Measurements from ENCODE around the gene GPR83.
A peak's percentile ranks its signal among the peaks of the same experiment; 100 is the strongest.
"Not testable (repeated sequence)": the region's sequence is repeated elsewhere in the genome, so short reads cannot be mapped to it uniquely, and the experiment has no call there.

Gene GPR83

DNA sequence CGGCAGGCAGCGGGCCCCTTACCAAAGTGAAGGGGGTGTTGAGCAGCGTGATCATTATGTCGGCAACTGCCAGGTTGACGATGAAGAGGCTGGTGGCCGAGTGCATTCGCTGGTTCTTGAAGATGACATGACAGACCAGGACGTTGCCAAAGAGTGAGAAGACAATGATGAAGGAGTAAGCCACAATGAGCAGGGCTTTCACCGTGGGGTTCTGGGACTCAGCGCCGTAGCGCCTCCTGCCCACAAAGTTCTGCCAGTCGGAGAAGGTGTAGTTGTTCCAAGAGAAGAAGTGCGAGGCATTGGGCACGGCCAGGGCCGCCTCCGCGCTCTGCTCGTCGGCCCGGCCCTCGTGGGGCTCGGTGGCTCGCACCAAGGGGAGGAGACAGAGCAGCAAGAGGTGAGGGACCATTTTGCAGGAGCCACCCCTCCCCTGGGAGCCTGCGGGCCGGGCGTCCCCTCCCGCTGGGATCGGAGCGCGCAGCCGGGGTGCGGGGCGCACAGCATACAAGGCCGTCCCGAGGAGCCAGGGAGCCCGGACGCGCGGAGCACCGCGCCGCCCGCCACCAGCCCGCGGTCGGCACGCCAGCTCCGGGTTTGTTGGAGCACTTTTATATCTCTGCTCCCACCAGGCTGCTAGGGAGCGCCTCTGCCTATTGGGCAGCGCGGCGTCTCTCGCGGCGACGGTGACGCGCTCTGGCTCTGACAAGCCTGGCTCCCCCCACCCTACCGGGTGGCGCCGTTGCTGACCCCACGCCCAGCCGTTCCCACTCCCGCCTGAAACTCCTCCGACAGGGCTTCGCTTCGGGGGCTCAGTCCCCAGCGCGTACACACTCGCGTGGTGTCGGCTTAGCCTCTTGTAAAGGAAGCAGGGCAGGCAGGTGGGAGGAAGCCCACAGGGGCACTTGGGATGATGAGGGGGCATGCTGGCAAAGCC lies at the start of gene GPR83:
Gene GPR83, minus strand, starts transcription at position 581 of the 934 bp plus-strand sequence. Its CDS starts 172 bp downstream, at position 409.
- DNase-seq, result no peak

GRCh38 chr11:94450048-94450447 lies 48.8 kb upstream of the GPR83 start:
- DNase-seq, result no peak

DNA sequence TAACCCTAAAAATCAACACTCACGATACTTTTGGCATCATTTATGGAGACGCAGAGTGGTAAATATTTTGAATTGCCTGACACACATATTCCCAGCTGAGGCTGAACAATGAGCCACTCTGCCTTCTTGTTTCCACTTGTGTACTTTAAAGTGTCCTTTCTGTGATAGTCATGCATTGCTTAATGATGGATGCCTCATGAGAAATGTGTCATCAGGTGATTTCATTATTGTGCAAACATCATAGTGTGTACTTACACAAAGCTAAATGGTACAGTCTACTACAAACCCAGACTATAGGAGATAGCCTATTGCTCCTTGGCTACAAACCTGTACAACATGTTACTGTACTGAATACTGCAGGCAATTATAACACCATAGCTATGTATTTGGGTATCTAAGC lies 48.2 kb upstream of the GPR83 start:
- peak; percentile 76 for DNase-seq

DNA sequence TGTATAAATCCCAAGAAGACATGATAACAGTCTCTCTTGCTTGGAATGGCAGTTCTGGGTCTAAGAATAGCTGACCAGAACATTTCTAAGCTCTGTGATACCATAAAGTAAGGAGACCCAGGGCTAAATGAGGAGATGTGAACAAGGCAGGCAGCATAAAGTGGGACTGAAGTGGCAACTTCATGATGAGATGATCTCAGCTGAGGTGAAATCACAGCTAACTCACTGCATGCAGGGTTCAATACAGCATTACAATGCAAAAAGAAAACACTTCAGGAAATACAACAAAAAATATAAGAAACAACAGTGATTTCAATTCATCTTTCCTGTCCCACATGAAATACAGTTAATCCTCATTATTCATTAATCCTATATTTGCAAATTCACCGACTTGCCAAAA lies 47.8 kb upstream of the GPR83 start:
- DNase-seq, result no peak

GRCh38 chr11:94447149-94447548 lies 45.9 kb upstream of the GPR83 start:
- no peak for DNase-seq

- DNase-seq, result no peak
These were observed 44.4 kb upstream of the GPR83 start for GRCh38 chr11:94445641-94446040.

- DNase-seq, result no peak
These were observed 31.8 kb upstream of the GPR83 start for GRCh38 chr11:94433049-94433448.

GRCh38 chr11:94424662-94425061 lies 23.4 kb upstream of the GPR83 start:
- peak; percentile 1 for DNase-seq

GRCh38 chr11:94424011-94424410 lies 22.8 kb upstream of the GPR83 start:
- DNase-seq, result no peak

- peak; percentile 34 for DNase-seq
These were observed 22.3 kb upstream of the GPR83 start for GRCh38 chr11:94423507-94423906.

- no peak for DNase-seq
These were observed 17.0 kb upstream of the GPR83 start for GRCh38 chr11:94418123-94418765.

- DNase-seq, result peak; percentile 12
These were observed 16.3 kb upstream of the GPR83 start for GRCh38 chr11:94417386-94417987.

DNA sequence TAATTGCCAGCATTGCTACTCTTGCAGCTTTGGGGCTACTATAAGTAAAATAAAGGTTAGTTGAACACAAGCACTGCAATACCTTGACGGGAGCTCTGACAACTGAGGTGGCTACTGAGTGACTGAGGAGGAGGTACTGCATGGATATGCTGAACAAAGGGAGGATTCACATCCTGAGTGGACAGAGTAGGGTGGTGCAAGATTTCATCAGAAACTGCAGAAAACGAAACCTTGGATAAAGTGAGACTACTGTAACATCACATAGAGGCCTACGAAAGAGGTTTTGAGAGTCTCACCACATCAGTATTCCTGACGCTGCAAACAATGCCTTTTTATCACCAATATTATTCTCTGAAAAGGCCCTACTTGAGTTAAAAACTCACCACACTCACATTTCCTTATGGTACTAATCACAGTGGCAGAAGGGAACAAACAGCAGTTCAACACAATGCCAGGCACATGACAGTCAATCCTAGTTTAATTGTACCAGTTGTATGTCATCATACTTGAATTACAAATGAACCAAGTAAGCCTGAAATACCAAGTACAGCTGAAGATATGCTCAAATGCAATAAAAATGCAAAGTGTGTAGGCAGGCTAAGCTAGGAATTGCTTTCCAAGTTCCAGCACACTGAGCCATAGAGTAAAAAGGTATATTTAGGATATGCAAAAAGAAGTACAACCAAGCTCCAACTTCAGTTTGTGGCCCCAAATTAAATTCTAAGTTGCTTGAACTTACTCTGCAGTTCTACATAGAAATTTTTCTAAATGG lies 4.0 kb upstream of the GPR83 start:
- no peak for DNase-seq

- DNase-seq, result no peak
These were observed 1.1 kb upstream of the GPR83 start for GRCh38 chr11:94402355-94402754.

DNA sequence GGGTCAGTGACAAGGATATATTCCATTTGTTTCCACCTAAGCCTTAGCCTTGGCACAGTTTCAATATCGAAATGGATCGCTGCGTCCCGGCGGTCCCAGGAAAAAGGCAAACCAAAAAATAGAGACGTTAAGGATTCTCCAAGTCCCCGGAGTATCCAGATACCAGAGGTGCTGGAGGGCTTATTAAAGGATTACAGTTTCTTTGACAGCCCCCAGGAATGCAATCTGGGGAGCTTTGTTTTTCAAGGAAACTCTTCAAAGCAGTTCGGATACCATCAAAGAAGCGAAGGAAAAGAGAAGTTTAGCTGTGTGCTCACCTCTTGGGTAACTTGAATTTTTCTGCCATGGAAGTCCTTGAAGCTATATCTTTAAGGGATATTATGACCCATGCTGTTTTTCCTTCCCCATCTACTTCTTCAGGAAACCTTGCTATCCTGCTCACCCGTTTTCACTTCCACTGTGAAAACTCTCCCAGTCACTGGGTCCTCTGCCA lies 600 bp upstream of the GPR83 start:
- DNase-seq, result no peak

DNA sequence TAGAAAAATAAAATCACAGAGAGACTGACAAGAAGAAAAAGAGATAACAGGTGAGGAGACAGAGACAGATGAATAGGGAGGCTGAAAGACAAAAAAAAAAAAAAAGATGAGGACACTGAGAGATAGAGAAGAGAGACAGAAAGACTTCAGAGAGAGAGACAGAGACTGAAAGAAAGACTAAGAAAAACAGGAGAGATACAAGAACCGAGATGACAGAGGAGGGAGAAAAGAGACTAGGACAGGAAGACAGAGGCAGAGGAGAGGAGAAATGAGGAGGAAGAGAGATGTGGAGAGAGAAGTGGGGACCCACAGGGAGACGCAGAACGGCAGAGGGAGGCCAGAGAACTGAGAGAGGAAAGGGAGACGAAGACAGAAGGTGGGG lies 771 bp downstream of the GPR83 start:
- no peak for DNase-seq

- DNase-seq, result no peak
These were observed 1.2 kb downstream of the GPR83 start for GRCh38 chr11:94400050-94400449.

DNA sequence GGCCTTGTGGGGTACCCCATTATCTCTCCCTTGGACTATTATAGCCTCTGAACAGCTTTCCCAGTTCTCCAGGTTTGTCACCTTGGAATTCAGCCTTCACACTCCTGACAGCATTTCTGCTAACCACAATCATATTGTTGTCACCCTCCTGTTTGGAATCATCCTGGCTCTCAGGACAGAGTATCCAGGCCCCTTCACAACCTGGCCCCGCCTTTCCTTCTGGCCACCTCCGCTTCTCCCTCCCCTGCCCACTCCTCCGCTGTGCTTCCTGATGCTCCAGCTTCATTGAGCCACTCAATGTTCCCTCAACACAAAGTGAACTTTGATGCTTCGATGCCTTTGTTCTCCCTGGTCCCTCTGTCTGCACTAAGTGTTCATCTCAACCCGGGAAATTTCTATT lies 3.1 kb downstream of the GPR83 start:
- no peak for DNase-seq

DNA sequence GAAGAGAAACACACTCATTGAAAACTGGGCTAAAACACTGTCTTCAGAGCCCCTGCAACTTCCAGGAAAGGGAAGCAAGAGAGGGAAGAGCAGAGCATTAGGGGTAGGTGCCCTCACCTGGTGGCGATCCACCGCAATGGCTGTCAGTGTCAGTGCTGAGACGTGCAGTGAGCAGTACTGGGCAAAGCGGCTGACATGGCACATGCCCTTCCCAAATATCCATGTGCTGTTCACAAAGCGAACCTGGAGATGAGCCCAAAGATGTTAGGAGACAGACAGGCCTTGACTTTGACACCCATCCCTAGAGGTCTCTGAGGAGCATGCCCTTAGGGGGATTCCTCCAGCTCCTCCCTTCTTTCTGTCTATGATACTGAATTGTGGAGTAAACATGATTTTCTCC lies 4.9 kb downstream of the GPR83 start:
- DNase-seq, result no peak

DNA sequence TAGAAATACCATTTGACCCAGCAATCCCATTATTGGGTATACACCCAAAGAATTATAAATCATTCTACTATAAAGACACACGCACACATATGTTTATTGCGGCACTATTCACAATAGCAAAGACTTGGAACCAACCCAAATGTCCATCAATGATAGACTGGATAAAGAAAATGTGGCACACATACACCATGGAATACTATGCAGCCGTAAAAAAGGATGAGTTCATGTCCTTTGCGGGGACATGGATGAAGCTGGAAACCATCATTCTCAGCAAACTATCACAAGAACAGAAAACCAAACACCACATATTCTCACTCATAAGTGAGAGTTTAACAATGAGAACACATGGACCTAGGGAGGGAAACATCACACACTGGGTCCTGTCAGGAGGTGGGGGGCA lies 9.3 kb downstream of the GPR83 start:
- DNase-seq, result not testable (repeated sequence)

DNA sequence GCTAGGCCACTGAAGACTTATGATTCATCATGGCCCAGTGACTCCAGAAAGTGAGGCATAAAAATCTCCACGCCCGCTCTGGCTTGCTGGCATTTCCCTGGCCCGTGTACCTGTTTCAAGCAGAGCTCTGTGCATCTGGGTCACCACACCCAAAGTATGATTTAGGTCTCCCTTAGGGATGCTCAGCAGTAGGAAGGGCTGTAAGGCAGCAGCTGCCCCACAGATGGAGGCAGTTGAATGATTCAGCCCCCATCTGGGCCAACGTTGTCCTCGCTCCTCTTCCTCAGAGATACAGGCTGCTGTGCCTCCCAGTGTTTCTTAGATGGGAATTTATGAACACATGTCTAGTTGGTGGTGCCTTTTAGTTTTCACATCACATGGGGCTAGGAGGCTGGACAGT lies 21.6 kb downstream of the GPR83 start:
- no peak for DNase-seq

DNA sequence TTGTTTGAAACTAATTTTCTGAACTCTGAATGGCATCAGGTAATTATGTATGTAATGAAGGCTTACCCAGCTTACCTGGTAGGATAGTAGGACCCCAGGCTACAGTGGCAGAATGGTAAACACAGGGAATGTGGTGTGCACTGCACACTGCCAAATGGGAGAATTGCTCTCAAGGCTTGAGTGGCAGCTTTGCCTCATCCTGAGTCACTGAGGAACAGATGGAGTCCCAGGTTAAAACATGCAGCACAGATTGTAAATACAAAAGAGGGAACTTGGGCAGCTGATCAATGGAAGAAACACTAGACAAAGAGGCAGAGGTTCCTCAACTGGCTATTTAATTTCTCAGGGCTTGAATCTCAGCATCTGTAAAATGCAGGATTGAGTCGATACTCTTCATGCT lies 24.4 kb downstream of the GPR83 start:
- no peak for DNase-seq

DNA sequence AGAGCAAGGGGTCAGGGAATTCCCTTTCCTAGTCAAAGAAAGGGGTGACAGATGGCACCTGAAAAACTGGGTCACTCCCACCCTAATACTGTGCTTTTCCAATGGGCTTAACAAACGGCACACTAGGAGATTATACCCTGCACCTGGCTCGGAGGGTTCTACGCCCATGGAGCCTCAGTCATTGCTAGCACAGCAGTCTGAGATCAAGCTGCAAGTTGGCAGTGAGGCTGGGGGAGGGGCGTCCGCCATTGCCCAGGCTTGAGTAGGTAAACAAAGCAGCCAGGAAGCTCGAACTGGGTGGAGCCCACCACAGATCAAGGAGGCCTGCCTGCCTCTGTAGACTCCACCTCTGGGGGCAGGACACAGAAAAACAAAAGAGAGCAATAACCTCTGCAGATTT lies 30.6 kb downstream of the GPR83 start:
- DNase-seq, result not testable (repeated sequence)

All from kidney glomerular epithelial cell (primary cell).